ENCODE data around the gene VAMP1.
A peak's percentile ranks its signal among the peaks of the same experiment; 100 is the strongest.
"Not testable (repeated sequence)": the region's sequence is repeated elsewhere in the genome, so short reads cannot be mapped to it uniquely, and the experiment has no call there.

The VAMP1 gene

GRCh38 chr12:6440391-6440790 lies 30.1 kb downstream of the VAMP1 start:
- H3K36me3 Mint-ChIP-seq (ENCODE audit: insufficient read depth): peaks cover 6% of the 10 kb centered on the region
- H3K27me3 Mint-ChIP-seq: no peaks in the 10 kb centered on the region
- H3K27ac Mint-ChIP-seq (ENCODE audit: low read depth): peak overlapping the region; percentile 90
- H3K9me3 Mint-ChIP-seq: no peaks in the 10 kb centered on the region
- H3K4me3 Mint-ChIP-seq: peak overlapping the region; percentile 37
- peaks cover 45% of the 10 kb centered on the region for H3K4me1 Mint-ChIP-seq
- ATAC-seq (replicated peaks; ENCODE audit: extremely low read depth, poor library complexity, severe bottlenecking) (no peak), DNase-seq (ENCODE audit: low spot score in 2 of 2) (no peak)

- H3K4me1 Mint-ChIP-seq: peaks cover 42% of the 10 kb centered on the region
- H3K27me3 Mint-ChIP-seq: no peaks in the 10 kb centered on the region
- no peak overlapping the region for H3K4me3 Mint-ChIP-seq
- H3K36me3 Mint-ChIP-seq (ENCODE audit: insufficient read depth): peaks cover 2% of the 10 kb centered on the region
- no peak overlapping the region for H3K27ac Mint-ChIP-seq (ENCODE audit: low read depth)
- DNase-seq (ENCODE audit: low spot score in 2 of 2): no peak
- no peak for ATAC-seq (replicated peaks; ENCODE audit: extremely low read depth, poor library complexity, severe bottlenecking)
- H3K9me3 Mint-ChIP-seq: no peaks in the 10 kb centered on the region
Observed at GRCh38 chr12:6438345-6438744, 32.1 kb downstream of the VAMP1 start.

DNA sequence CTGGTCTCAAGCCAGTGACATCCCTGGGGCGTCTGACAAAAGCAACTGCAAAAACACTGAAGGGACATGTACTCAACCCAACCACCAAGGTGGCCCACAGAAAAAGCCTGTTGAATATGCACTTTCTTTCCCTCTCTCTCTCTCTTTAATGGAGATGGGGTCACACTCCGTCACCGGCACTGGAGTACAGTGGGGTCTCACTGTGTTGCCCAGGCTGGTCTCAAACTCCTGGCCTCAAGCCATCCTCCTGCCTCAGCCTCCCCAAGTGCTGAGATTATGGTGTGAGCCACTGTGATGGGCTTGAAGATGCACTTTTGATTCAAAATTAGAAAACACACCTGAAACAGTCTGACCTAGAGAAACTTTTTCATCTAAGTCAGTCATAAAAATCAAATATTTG lies 32.9 kb downstream of the VAMP1 start:
- Mint-ChIP-seq H3K27me3 (no peaks in the 10 kb centered on the region), H3K27ac (ENCODE audit: low read depth) (no peak overlapping the region), H3K4me3 (no peak overlapping the region), H3K36me3 (ENCODE audit: insufficient read depth) (peaks cover 3% of the 10 kb centered on the region), H3K4me1 (peaks cover 42% of the 10 kb centered on the region), H3K9me3 (no peaks in the 10 kb centered on the region)
- DNase-seq (ENCODE audit: low spot score in 2 of 2) (no peak), ATAC-seq (replicated peaks; ENCODE audit: extremely low read depth, poor library complexity, severe bottlenecking) (no peak)

GRCh38 chr12:6435961-6436715 lies 34.3 kb downstream of the VAMP1 start:
- no peak for ATAC-seq (replicated peaks; ENCODE audit: extremely low read depth, poor library complexity, severe bottlenecking)
- no peak overlapping the region for H3K4me3 Mint-ChIP-seq

GRCh38 chr12:6434205-6435140 lies 36.0 kb downstream of the VAMP1 start:
- DNase-seq (ENCODE audit: low spot score in 2 of 2) (no peak), ATAC-seq (replicated peaks; ENCODE audit: extremely low read depth, poor library complexity, severe bottlenecking) (peak; percentile 72)
- H3K9me3 Mint-ChIP-seq: no peaks in the 10 kb centered on the region
- peak overlapping the region; percentile 78 for H3K4me3 Mint-ChIP-seq
- H3K4me1 Mint-ChIP-seq: peaks cover 43% of the 10 kb centered on the region
- H3K36me3 Mint-ChIP-seq (ENCODE audit: insufficient read depth): peaks cover 11% of the 10 kb centered on the region
- no peaks in the 10 kb centered on the region for H3K27me3 Mint-ChIP-seq
- peak overlapping the region; percentile 96 for H3K27ac Mint-ChIP-seq (ENCODE audit: low read depth)

More at GRCh38 chr12:6435961-6436715, 34.3 kb downstream of the VAMP1 start:
- Mint-ChIP-seq H3K36me3 (ENCODE audit: insufficient read depth) (peaks cover 5% of the 10 kb centered on the region), H3K27ac (ENCODE audit: low read depth) (no peak overlapping the region), H3K4me1 (peaks cover 36% of the 10 kb centered on the region), H3K9me3 (no peaks in the 10 kb centered on the region), H3K27me3 (no peaks in the 10 kb centered on the region)
- DNase-seq (ENCODE audit: low spot score in 2 of 2): no peak

GRCh38 chr12:6432991-6433390 lies 37.5 kb downstream of the VAMP1 start:
- peak; percentile 81 for ATAC-seq (replicated peaks; ENCODE audit: extremely low read depth, poor library complexity, severe bottlenecking)
- H3K4me1 Mint-ChIP-seq: peaks cover 44% of the 10 kb centered on the region
- H3K4me3 Mint-ChIP-seq: peak overlapping the region; percentile 78
- peak overlapping the region; percentile 96 for H3K27ac Mint-ChIP-seq (ENCODE audit: low read depth)
- H3K27me3 Mint-ChIP-seq: no peaks in the 10 kb centered on the region
- H3K9me3 Mint-ChIP-seq: no peaks in the 10 kb centered on the region
- H3K36me3 Mint-ChIP-seq (ENCODE audit: insufficient read depth): peaks cover 12% of the 10 kb centered on the region
- DNase-seq (ENCODE audit: low spot score in 2 of 2): peak in 1 of 2 donors; percentile 32

DNA sequence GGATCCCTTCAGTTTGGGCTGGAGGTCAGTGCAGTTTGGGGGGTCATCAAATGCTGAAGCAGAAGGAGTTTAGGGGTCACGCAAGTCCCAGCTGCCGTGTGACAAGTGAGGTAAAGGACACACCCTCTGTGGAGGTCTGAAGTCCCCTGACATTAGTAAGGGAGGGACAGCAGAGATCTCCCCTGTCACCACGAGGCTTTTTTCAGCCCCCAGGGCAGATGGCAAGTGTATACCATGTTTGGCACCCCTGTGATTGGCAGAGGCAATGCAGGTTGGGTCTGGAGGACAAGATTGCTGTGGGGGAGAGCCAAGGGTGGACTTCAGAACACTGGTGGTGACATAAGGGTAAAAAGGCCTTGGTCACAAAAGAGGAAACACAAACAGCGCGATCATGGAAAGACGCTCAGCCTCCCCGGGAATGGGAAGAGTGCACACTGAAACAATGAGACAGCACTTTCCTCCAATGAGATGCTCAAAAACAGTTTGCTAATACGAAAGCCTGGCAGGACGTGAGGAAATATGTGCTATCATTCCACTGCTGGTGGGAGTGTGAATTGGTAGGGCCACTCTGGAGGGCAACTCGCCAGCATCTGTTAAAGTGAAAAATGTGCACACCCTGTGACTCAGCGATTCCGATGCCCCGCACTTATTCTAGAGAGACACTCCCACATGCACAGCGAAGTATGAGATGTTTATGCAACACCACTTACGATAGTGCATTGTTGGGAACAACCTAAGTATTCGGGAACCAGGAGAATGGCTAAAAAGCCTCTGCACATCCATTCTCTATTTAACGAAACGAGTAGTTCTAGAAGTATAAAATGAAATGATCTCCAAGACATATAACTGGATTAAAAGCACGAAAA lies 40.1 kb downstream of the VAMP1 start:
- peak overlapping the region; percentile 85 for H3K27ac Mint-ChIP-seq (ENCODE audit: low read depth)
- H3K27me3 Mint-ChIP-seq: no peaks in the 10 kb centered on the region
- H3K4me1 Mint-ChIP-seq: peaks cover 66% of the 10 kb centered on the region
- ATAC-seq (replicated peaks; ENCODE audit: extremely low read depth, poor library complexity, severe bottlenecking) (no peak), DNase-seq (ENCODE audit: low spot score in 2 of 2) (no peak)
- H3K4me3 Mint-ChIP-seq: peak overlapping the region; percentile 64
- H3K36me3 Mint-ChIP-seq (ENCODE audit: insufficient read depth): peaks cover 20% of the 10 kb centered on the region
- no peaks in the 10 kb centered on the region for H3K9me3 Mint-ChIP-seq

DNA sequence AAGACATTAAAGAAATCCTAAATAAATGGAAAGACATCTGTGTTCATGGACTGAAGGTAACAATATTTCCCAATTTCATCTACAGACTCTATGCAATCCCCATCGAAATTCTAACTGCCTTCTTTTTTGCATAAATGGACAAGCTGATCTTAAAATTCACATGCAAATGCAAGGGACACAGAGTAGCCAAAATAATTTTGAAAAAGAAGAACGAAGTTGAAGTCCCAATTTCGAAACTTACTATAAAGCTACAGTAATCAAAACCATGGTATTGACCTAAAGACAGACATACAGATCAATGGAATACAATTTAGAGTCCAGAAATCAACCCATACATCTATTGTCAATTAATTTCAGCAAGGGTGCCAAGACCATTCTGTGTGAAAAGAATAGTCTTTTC lies 42.2 kb downstream of the VAMP1 start:
- peaks cover 57% of the 10 kb centered on the region for H3K4me1 Mint-ChIP-seq
- ATAC-seq (replicated peaks; ENCODE audit: extremely low read depth, poor library complexity, severe bottlenecking): no peak
- H3K27me3 Mint-ChIP-seq: no peaks in the 10 kb centered on the region
- H3K27ac Mint-ChIP-seq (ENCODE audit: low read depth): peak overlapping the region; percentile 100
- no peaks in the 10 kb centered on the region for H3K9me3 Mint-ChIP-seq
- DNase-seq (ENCODE audit: low spot score in 2 of 2): no peak
- H3K4me3 Mint-ChIP-seq: no peak overlapping the region
- H3K36me3 Mint-ChIP-seq (ENCODE audit: insufficient read depth): peaks cover 18% of the 10 kb centered on the region

- not testable (repeated sequence) for DNase-seq (ENCODE audit: low spot score in 2 of 2); H3K4me3 Mint-ChIP-seq; ATAC-seq (replicated peaks; ENCODE audit: extremely low read depth, poor library complexity, severe bottlenecking); H3K9me3 Mint-ChIP-seq; H3K27me3 Mint-ChIP-seq
- Mint-ChIP-seq H3K36me3 (ENCODE audit: insufficient read depth) (peaks cover 18% of the 10 kb centered on the region), H3K27ac (ENCODE audit: low read depth) (peak overlapping the region; percentile 100), H3K4me1 (peaks cover 54% of the 10 kb centered on the region)
Observed at GRCh38 chr12:6427796-6428195, 42.7 kb downstream of the VAMP1 start.

DNA sequence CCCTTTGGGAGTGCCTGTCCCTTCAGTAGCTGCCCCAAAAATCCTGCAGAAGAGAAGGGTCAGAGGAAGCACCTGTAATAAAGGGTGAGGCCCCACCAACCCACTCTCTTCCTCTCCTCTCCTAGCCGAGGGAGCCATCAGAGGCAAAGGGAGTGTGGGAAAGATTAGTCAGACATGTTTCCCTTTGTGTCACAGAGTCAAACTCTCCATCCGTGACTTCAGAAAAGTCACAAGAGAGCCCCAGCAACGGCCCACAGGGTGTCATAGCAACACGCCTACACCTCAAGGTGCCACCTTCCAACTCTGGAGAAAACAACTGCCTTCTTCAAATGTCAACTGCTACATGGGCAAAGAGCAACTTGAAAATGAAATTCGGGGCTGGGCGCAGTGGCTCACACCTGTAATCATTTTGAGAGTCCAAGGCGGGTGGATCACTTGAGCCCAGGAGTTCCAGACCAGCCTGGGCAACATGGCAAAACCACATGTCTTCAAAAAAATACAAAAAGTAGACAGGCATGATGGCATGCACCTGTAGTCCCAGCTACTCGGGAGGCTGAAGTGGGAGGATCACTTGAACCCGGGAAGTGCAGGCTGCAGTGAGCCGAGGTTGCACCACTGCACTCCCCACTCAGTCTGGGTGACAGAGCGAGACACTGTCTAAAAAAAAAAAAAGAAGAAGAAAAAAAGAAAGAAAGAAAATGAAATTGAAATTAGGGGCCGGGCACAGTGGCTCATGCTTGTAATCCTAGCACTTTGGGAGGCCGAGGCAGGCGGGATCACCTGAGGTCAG lies 43.4 kb downstream of the VAMP1 start:
- Mint-ChIP-seq H3K4me1 (peaks cover 50% of the 10 kb centered on the region), H3K4me3 (peak overlapping the region; percentile 76), H3K9me3 (no peaks in the 10 kb centered on the region), H3K27me3 (no peaks in the 10 kb centered on the region), H3K36me3 (ENCODE audit: insufficient read depth) (peaks cover 15% of the 10 kb centered on the region), H3K27ac (ENCODE audit: low read depth) (peak overlapping the region; percentile 100)
- ATAC-seq (replicated peaks; ENCODE audit: extremely low read depth, poor library complexity, severe bottlenecking): peak; percentile 88
- peak; percentile 46 to 77 for DNase-seq (ENCODE audit: low spot score in 2 of 2)

DNA sequence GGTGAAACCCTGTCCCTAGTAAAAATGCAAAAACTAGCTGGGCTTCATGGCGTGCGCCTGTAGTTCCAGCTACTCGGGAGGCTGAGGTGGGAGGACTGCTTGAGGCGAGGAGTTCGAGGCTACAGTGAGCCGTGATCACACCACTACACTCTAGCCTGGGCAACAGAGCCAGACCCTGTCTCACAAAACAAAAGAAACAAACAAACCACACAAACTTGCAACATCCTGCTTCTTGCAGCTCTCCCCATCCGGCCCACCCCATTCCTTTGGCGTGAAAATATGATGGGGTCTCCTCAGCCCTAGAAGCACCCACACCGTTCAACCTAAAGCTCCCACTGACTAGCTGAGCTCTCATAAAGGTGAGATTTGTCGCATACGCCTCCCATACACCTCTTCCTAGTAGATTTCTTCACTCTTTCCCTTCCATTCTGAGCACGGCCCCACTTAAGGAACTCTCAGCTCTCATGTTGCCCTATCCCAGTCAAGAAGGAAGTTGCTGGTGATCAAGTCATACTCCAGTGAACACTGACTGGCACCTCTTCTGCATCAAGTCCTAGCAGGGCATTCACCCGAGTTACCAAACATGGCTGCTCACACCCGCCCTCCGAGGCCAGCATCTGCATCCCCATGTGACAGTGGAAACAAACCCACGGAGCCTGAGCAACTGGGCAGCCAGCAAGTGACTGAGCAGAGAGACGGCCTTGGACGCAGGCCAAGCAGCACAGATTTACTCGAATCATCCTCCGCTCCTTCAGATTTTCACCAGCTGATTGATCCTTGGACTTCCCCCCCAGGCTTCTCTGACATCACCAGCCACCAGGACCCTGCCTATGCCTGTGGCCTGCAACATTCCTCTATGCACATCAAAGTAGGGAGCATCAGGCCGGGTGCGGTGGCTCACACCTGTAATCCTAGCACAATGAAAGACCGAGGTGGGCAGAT lies 44.6 kb downstream of the VAMP1 start:
- Mint-ChIP-seq H3K27me3 (no peaks in the 10 kb centered on the region), H3K27ac (ENCODE audit: low read depth) (peak overlapping the region; percentile 100), H3K4me1 (peaks cover 46% of the 10 kb centered on the region), H3K9me3 (no peaks in the 10 kb centered on the region), H3K4me3 (peak overlapping the region; percentile 76), H3K36me3 (ENCODE audit: insufficient read depth) (peaks cover 15% of the 10 kb centered on the region)
- no peak for ATAC-seq (replicated peaks; ENCODE audit: extremely low read depth, poor library complexity, severe bottlenecking)
- no peak for DNase-seq (ENCODE audit: low spot score in 2 of 2)
